ENCODE data around the gene TTC23.

Gene TTC23

DNA sequence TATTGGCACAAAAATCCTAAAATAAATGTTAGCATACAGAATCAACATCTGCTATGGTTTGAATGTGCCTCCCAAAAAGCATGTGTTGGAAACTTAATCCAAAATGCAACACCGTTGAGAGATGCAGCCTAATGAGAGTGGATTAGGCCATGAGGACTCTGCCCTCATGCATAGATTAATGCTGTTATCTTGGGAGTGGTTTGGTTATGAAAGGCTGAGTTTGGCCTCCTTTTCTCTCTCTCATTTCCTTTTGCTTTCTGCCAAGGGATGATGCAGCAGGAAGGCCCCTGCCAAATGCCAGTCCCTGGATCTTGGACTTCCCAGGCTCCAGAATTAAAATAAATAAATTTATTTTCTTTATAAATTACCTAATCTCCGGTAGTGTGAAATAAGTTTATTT is 95.1 kb downstream of the TTC23 start:
- no peak overlapping the region for H3K4me3 ChIP-seq (ENCODE audit: low read depth, low read length)
- TF ChIP-seq, protein P1, sequence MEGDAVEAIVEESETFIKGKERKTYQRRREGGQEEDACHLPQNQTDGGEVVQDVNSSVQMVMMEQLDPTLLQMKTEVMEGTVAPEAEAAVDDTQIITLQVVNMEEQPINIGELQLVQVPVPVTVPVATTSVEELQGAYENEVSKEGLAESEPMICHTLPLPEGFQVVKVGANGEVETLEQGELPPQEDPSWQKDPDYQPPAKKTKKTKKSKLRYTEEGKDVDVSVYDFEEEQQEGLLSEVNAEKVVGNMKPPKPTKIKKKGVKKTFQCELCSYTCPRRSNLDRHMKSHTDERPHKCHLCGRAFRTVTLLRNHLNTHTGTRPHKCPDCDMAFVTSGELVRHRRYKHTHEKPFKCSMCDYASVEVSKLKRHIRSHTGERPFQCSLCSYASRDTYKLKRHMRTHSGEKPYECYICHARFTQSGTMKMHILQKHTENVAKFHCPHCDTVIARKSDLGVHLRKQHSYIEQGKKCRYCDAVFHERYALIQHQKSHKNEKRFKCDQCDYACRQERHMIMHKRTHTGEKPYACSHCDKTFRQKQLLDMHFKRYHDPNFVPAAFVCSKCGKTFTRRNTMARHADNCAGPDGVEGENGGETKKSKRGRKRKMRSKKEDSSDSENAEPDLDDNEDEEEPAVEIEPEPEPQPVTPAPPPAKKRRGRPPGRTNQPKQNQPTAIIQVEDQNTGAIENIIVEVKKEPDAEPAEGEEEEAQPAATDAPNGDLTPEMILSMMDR (IDR thresholded peaks at IDR 0.05; ENCODE audit: low read depth, low read length) = no peak

DNA sequence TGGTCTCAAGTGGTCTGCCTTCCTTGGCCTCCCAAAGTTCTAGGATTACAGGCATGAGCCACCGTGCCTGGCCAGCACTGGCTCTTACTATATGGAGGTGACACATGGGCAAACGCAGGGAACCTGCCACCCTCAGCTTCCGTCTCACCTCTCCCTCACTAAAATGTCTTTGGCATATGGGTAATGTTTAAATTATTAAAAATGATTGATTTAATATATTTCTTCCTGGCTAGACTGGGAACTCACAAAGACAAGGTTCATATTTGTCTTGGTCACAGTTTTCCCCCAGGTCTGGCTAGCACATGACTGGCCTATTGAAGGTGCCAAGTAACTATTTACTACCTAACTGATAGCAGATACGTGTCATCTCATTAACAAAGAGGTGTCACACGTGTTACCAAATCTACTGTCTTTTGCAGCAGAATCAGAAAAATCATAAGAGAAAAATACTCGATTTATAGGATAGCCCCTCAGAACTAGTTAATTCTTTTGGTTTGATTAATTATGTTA is 96.3 kb downstream of the TTC23 start:
- no peak overlapping the region for H3K4me3 ChIP-seq (ENCODE audit: low read depth, low read length)
- TF ChIP-seq, protein P1 (IDR thresholded peaks at IDR 0.05; ENCODE audit: low read depth, low read length) = no peak

DNA sequence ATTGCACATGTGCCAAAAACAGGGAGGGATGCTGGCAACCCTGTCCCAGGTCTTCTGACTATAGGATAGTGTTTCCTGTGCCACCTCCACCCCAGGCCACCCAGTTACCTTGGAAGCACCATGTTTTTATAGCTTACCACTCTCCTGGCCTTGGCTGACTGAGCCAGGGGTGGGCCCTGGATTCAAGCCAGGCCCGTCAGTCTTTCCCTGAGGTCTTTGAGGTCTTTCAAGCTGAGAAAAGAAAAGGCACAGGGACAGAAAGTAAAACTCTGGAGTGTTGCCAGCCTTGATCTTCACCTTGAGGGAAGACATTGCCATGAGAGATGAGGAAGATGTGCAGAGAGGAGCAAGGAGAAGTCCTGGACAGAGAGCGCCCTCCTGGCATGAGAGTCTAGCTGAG is 98.2 kb downstream of the TTC23 start:
- TF ChIP-seq, protein P1 (IDR thresholded peaks at IDR 0.05; ENCODE audit: low read depth, low read length) = no peak
- no peak overlapping the region for H3K4me3 ChIP-seq (ENCODE audit: low read depth, low read length)

DNA sequence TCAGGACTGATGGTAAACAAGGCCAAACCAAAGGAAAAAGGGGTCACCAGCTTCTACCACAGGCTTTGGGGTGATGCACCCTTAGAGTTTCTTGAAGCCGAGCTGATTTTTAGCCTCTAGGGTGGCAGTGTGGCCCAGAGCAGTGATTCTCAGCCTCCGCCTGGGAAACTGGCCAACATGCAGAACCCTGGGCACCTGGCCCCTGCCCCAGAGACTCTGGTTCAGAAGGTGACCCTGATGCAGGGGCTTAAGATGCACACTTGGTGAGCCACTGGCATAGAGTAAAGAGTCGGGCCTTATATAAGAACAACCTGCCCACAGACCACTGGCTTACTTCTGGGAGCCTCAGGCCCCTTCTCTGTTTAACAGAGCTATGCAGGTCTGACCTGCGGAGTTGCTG is 100.0 kb downstream of the TTC23 start:
- no peak overlapping the region for H3K4me3 ChIP-seq (ENCODE audit: low read depth, low read length)
- TF ChIP-seq, protein P1 (IDR thresholded peaks at IDR 0.05; ENCODE audit: low read depth, low read length) = no peak

DNA sequence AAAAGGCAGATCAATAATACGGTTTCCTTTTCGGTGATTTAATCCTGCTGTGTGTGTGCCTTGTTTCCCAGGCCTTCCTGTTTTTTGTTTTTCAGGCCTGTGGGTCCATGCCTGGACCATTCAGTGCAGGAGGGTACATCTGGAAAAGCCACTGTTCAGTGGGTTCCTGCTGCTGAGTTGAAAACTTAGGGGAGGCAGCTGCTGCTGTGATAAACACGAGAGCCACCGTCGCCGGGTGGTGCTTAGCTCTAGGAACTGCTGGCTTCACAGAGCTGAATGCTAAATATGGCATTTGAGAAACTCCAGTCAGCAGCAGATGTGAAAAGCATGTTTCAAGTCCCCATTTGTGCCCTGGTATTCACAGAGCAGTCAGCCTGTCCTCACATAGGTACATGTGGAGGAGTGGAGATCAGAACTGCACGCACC is 100.5 kb downstream of the TTC23 start:
- TF ChIP-seq, protein P1 (IDR thresholded peaks at IDR 0.05; ENCODE audit: low read depth, low read length) = no peak
- no peak overlapping the region for H3K4me3 ChIP-seq (ENCODE audit: low read depth, low read length)

DNA sequence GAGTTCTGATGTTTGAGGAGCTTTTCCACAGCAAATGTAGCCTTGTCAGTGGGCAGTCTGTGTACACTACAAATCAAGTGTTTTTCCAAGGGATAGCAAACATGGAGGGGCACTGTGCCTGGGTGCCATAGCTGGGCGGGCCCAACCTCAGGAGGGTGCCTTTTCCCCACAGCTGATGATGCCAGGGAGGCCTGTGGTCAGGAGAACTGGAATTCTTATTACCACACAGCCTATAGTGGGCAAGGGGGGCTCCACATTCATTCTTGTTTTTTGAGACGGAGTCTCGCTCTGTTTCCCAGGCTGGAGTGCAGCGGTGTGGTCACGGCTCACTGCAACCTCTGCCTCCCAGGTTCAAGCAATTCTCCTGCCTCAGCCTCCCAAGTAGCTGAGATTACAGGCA is 102.7 kb downstream of the TTC23 start:
- TF ChIP-seq, protein P1 (IDR thresholded peaks at IDR 0.05; ENCODE audit: low read depth, low read length) = no peak
- H3K4me3 ChIP-seq (ENCODE audit: low read depth, low read length) = no peak overlapping the region

DNA sequence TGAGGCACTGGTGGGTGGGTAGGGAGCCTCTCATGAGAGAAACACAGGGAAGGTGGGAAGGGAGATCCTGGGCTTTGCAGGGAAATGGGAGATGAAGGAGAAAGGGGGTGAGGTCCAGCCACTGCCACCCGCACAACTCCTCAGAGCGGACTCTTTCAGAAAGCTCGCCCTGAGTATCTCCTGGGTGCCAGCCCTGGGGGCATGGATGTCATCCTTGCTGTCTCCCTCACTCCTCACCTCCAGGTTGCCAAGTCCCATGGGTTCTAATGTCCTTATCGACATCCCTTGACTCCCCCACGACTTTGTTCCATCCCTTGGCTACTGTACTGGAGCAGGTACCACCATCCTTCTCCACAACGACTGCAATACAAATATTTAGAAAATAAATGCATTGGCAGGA is 103.6 kb downstream of the TTC23 start:
- TF ChIP-seq, protein P1 (IDR thresholded peaks at IDR 0.05; ENCODE audit: low read depth, low read length) = no peak

More for the DNA sequence above, 103.6 kb downstream of the TTC23 start:
- no peak overlapping the region for H3K4me3 ChIP-seq (ENCODE audit: low read depth, low read length)

Measured in WI38 (cell line).